Measurements from ENCODE around the gene CACNA1G. TPM values are rescaled to one million over a fixed set of nuclear protein-coding genes. Genes with fewer than 3 reads are reported as not detected.

The CACNA1G gene
- total and polyA plus RNA-seq, 9 donors: 1.0 to 39.1 (median 4.7) TPM

DNA sequence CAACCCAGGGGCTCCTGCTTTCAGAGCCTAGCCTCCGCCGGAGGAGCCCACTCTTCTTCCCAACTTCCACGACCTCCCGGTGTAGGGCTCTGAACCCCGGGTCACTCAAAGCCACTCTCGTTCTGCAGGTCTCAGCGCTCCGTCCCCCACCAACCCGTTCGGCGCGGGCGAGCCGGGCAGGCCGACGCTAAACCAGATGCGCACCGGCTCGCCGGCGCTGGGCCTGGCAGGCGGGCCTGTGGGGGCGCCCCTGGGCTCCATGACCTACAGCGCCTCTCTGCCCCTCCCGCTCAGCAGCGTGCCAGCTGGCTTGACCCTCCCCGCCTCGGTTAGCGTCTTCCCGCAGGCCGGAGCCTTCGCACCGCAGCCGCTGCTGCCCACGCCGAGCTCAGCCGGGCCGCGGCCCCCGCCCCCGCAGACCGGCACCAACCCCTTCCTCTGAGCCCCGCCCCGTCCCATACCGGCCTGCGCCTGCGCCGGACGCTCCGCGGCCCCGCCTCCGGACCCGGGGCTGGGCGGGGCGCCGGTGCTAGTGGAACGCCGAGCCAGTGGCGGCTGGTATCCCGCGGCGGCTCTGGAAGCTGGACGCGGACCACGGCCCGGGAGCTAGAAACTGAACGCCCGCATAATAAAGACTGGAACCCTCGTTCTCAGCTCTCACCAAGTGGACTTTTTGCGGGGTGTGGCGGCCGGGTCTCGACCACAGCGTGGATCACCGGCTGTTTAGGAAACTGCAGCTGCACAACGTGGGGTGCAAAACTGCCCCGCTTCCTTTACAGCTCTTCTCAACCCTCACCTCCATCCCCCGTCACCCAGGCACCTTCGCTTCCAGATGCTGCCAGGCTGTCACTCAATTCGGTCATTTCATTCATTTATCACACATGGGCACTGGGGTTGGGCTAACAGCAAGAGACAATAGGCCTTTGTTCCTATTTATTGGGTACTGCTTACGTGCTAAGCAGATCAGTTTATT is 18.5 kb upstream of the CACNA1G start:
- peak; percentile 89 to 92 (median 90) for DNase-seq
- intact Hi-C loops (cut with DNase I): loop anchor here in 2 of 4 donors (5.0 to 10.0 kb wide), 3 partner anchors 35 to 293 kb away; partner anchors contain the start of genes MYCBPAP (in 1 of the 2) and WFIKKN2 (in 1 of the 2)
- H3K27me3 ChIP-seq: no peaks in the 10 kb centered on the region
- no peaks in the 10 kb centered on the region for H3K9me3 ChIP-seq
- peak overlapping the region; percentile 52 for H3K4me3 ChIP-seq
- H3K4me1 ChIP-seq (ENCODE audit: insufficient read depth): peaks cover 6% of the 10 kb centered on the region
- H3K27ac ChIP-seq: peak overlapping the region; percentile 15 to 77
- 3 to 4% (median 3%) methylated on average over 53 to 82 of the region's 82 CpGs for whole genome bisulfite sequencing, 3 donors
- TF ChIP-seq POLR2A (IDR thresholded peaks at IDR 0.05) (peak; percentile 64), EP300 (IDR thresholded peaks at IDR 0.05) (no peak)
- TF ChIP-seq, protein P1, sequence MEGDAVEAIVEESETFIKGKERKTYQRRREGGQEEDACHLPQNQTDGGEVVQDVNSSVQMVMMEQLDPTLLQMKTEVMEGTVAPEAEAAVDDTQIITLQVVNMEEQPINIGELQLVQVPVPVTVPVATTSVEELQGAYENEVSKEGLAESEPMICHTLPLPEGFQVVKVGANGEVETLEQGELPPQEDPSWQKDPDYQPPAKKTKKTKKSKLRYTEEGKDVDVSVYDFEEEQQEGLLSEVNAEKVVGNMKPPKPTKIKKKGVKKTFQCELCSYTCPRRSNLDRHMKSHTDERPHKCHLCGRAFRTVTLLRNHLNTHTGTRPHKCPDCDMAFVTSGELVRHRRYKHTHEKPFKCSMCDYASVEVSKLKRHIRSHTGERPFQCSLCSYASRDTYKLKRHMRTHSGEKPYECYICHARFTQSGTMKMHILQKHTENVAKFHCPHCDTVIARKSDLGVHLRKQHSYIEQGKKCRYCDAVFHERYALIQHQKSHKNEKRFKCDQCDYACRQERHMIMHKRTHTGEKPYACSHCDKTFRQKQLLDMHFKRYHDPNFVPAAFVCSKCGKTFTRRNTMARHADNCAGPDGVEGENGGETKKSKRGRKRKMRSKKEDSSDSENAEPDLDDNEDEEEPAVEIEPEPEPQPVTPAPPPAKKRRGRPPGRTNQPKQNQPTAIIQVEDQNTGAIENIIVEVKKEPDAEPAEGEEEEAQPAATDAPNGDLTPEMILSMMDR (IDR thresholded peaks at IDR 0.05): peak in 1 of 3 donors; percentile 17
- H3K36me3 ChIP-seq: no peaks in the 10 kb centered on the region

DNA sequence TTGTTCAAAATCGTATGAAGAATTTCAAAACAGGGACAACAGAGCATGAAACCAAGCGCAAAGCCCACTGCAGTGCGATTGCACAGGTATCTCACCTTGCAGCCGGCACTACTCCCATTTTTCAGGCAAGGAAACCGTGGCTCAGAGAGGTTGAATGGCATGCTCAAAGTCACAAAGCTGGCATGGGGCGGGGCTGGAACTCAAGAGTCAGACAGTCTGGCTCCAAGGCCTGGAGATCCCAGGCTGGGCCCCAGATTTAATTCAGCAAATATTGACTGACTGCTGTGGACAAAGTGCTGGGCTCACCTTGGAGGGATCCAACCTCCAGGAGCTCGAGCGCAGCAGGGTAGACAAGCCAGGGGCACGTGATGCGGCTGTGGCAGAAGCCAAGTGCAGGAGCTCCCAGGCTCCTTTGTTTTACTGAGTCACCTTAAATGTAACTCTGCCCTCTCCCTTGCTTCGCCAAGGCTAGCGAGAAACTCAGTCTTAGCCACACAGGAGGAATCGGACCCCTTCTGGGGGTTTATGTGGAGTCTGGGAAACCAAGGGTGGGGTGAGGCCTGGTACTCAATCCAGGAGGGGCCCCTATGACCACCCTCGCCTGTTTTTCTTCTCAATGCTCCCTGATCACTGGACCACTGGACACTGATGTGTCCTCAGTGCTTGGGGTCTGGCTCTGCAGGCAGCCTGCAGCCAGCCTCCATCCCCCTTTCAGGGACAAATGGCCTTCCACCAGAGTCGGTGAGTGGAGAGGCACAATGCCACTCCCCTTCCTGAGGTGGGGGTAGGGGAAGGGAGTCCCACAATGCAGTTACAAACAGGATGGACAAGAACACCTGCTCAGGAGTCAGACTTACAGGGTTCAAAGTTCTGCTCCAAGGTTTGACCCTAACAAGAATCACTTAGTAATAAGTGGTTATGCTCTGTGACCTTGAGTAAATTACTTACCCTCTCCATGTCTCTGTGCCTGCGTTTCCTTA is 17.4 kb upstream of the CACNA1G start:
- H3K9me3 ChIP-seq: no peaks in the 10 kb centered on the region
- H3K4me1 ChIP-seq (ENCODE audit: insufficient read depth): peaks cover 9% of the 10 kb centered on the region
- H3K27me3 ChIP-seq: no peaks in the 10 kb centered on the region
- peak overlapping the region in 1 of 2 donors; percentile 77 for H3K27ac ChIP-seq
- intact Hi-C loops (cut with DNase I): loop anchor here in 2 of 4 donors (5.0 to 10.0 kb wide), 3 partner anchors 36 to 292 kb away; partner anchors contain the start of genes MYCBPAP (in 1 of the 2) and WFIKKN2 (in 1 of the 2)
- TF ChIP-seq POLR2A (IDR thresholded peaks at IDR 0.05): no peak
- TF ChIP-seq, protein P1 (IDR thresholded peaks at IDR 0.05): no peak
- TF ChIP-seq EP300 (IDR thresholded peaks at IDR 0.05): no peak
- H3K4me3 ChIP-seq: no peak overlapping the region
- 87 to 90% (median 87%) methylated on average over 16 of the region's 16 CpGs for WGBS, 3 donors
- H3K36me3 ChIP-seq: no peaks in the 10 kb centered on the region
- peak in 1 of 5 donors; percentile 38 for DNase-seq

DNA sequence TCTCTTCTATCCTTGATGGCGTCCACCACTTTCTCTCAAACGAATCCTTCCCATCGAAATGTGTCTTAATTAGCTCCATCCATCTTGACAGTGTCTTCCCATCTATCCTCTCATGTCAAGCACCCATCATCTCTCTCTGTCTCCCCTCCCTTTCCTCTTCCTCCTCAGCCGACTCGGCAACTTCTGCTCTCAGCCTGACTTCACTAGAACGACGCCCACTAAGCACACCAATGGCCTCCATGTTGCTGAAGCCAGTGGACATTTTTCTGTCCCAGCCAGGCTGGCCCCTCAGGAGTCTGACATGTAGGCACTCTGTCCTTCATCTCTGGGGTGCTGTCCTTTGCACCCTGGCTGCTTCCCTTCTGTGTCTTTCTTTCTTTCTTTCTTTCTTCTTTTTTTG is 16.0 kb upstream of the CACNA1G start:
- TF ChIP-seq POLR2A (IDR thresholded peaks at IDR 0.05) (no peak), EP300 (IDR thresholded peaks at IDR 0.05) (no peak)
- TF ChIP-seq, protein P1 (IDR thresholded peaks at IDR 0.05): no peak
- intact Hi-C loops (cut with DNase I): loop anchor here in 2 of 4 donors (5.0 to 10.0 kb wide), 3 partner anchors 37 to 290 kb away; partner anchors contain the start of genes MYCBPAP (in 1 of the 2) and WFIKKN2 (in 1 of the 2)

More for the DNA sequence above, 16.0 kb upstream of the CACNA1G start:
- no peak for DNase-seq
- Histone ChIP-seq H3K36me3 (no peaks in the 10 kb centered on the region), H3K27me3 (no peaks in the 10 kb centered on the region), H3K4me3 (no peak overlapping the region), H3K4me1 (ENCODE audit: insufficient read depth) (peaks cover 9% of the 10 kb centered on the region), H3K9me3 (no peaks in the 10 kb centered on the region), H3K27ac (no peak overlapping the region)
- WGBS, 3 donors: 70 to 75% (median 74%) methylated on average over 7 of the region's 7 CpGs
